Caco-2 (cell line): ENCODE results near the gene DMAC2L. TPM values are rescaled to one million over a fixed set of nuclear protein-coding genes. Genes with fewer than 3 reads are reported as not detected.

Source experiments
- BruUV-seq: library from RNA; stranded (reverse); fragments of 400-500 nt; replicated peaks from 2 replicates; lab custom pipeline; 2021; lab: Mats Ljungman, UMichigan
- CTCF ChIA-PET: fragments of 300-600 bp; sonication (Branson Sonifier 250); formaldehyde crosslinking; loops from one replicate; lab custom pipeline; 2022; ENCODE audit warnings: antibody characterized with exemption; lab: Charles Lee
- POLR2A ChIA-PET: fragments of 300-600 bp; sonication (Branson Sonifier 250); formaldehyde crosslinking; loops from one replicate; lab custom pipeline; 2022; ENCODE audit warnings: antibody characterized with exemption; lab: Charles Lee
- DNase-seq, 2 experiments: peaks; one replicate each; pipeline versions ENCODE4 v3.0.0 to v3.0.0-alpha.2; 2020 to 2022
- H3K27me3 ChIP-seq: replicated peaks from 2 replicates; pipeline ENCODE4 v1.6.0; 2011; ENCODE audit warnings: low read length; ENCODE audit not compliant: control insufficient read depth, insufficient read depth
- H3K36me3 ChIP-seq: 2 replicates; pipeline ENCODE4 v1.5.1; 2011; ENCODE audit warnings: low read length; ENCODE audit not compliant: control insufficient read depth, insufficient read depth
- H3K4me1 ChIP-seq: fragments of 250-450 bp; sonication (Bioruptor Pico); 2 replicates; pipeline ENCODE4 v1.5.1; 2020; ENCODE audit warnings: mild to moderate bottlenecking
- H3K4me3 ChIP-seq: 2 replicates; pipeline ENCODE4 v1.5.1; 2011; ENCODE audit warnings: low read depth, mild to moderate bottlenecking, control low read depth, low read length
- H3K9me3 ChIP-seq: fragments of 250-450 bp; sonication (Bioruptor Pico); 2 replicates; pipeline ENCODE4 v1.5.1; 2020; ENCODE audit warnings: mild to moderate bottlenecking, moderate library complexity
- H3K27ac Mint-ChIP-seq: one replicate; pipeline ENCODE4 v1.8.0; 2022; ENCODE audit warnings: mixed read lengths; ENCODE audit not compliant: unreplicated experiment
- H3K27me3 Mint-ChIP-seq: one replicate; pipeline ENCODE4 v1.8.0; 2022; ENCODE audit warnings: mixed read lengths; ENCODE audit not compliant: insufficient read depth, unreplicated experiment
- H3K36me3 Mint-ChIP-seq: one replicate; pipeline ENCODE4 v1.8.0; 2022; ENCODE audit warnings: mild to moderate bottlenecking, mixed read lengths; ENCODE audit not compliant: insufficient read depth, unreplicated experiment
- H3K4me1 Mint-ChIP-seq: one replicate; pipeline ENCODE4 v1.8.0; 2022; ENCODE audit warnings: low read depth, mixed read lengths; ENCODE audit not compliant: unreplicated experiment
- H3K4me3 Mint-ChIP-seq: one replicate; pipeline ENCODE4 v1.8.0; 2022; ENCODE audit warnings: mild to moderate bottlenecking, moderate library complexity, mixed read lengths; ENCODE audit not compliant: unreplicated experiment
- H3K9me3 Mint-ChIP-seq: one replicate; pipeline ENCODE4 v1.8.0; 2022; ENCODE audit warnings: mixed read lengths; ENCODE audit not compliant: unreplicated experiment
- intact Hi-C: fragments of 100-400 bp; cut with micrococcal nuclease; formaldehyde crosslinking; loops from one replicate; pipeline ENCODE4 v1.10.0; 2022; ENCODE audit not compliant: unreplicated experiment
- total RNA-seq: library from RNA; stranded (reverse); gene quantifications from 2 replicates; pipeline ENCODE4 v1.2.3, GENCODE V29; 2022
- TF ChIP-seq, protein P1 (sequence below), 2 experiments: fragments of 200-600 bp in 1 of 2; IDR thresholded peaks; 1 replicate in 1 of 2; 2 replicates in 1 of 2; pipeline versions ENCODE4 v1.5.1 to v1.8.0; 2011 to 2022; ENCODE audit warnings: antibody characterized with exemption in 1 of 2, control low read depth in 1 of 2, inconsistent platforms in 1 of 2, low read depth in 1 of 2, low read length in 1 of 2, mild to moderate bottlenecking in 1 of 2, moderate library complexity in 1 of 2; ENCODE audit not compliant: insufficient read depth in 1 of 2, severe bottlenecking in 1 of 2, unreplicated experiment in 1 of 2

Gene DMAC2L
- total RNA-seq, 1 experiment from 2014 or later, result 27.6 TPM

DNA sequence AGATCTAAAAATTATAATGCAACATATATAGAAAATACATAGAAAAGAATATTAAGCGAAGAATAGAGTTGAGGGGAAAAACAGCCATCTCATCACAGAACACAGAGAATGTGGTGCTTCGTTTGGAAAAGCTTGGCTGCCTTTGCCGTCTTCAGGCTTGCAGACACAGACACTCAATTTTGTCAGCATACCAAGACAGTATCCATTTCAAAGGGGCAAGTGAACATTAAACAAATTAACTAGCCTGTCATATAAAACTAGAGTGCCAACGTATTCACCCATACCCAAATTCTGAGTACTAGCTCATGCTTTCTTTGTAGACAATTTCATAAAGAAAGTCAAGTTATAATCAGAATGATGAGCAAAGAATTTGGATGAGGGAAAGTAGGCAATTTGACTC, 40.5 kb downstream of the DMAC2L start:
- no peaks in the 10 kb centered on the region for H3K9me3 Mint-ChIP-seq
- Histone ChIP-seq H3K4me1 (peaks cover 4% of the 10 kb centered on the region), H3K4me3 (no peak overlapping the region), H3K27me3 (no peaks in the 10 kb centered on the region), H3K36me3 (no peaks in the 10 kb centered on the region), H3K9me3 (no peaks in the 10 kb centered on the region)
- TF ChIP-seq, protein P1, sequence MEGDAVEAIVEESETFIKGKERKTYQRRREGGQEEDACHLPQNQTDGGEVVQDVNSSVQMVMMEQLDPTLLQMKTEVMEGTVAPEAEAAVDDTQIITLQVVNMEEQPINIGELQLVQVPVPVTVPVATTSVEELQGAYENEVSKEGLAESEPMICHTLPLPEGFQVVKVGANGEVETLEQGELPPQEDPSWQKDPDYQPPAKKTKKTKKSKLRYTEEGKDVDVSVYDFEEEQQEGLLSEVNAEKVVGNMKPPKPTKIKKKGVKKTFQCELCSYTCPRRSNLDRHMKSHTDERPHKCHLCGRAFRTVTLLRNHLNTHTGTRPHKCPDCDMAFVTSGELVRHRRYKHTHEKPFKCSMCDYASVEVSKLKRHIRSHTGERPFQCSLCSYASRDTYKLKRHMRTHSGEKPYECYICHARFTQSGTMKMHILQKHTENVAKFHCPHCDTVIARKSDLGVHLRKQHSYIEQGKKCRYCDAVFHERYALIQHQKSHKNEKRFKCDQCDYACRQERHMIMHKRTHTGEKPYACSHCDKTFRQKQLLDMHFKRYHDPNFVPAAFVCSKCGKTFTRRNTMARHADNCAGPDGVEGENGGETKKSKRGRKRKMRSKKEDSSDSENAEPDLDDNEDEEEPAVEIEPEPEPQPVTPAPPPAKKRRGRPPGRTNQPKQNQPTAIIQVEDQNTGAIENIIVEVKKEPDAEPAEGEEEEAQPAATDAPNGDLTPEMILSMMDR (IDR thresholded peaks at IDR 0.05; ENCODE audit: insufficient read depth in 1 of 2, low read depth in 1 of 2, low read length in 1 of 2, severe bottlenecking in 1 of 2, unreplicated experiment in 1 of 2), result no peak
- ChIA-PET POLR2A (no interaction called here), CTCF (no interaction called here)
- intact Hi-C loops, result no loop called here
- no peaks in the 10 kb centered on the region for H3K27me3 Mint-ChIP-seq
- BruUV-seq, result no TSS peak
- H3K36me3 Mint-ChIP-seq, result no peaks in the 10 kb centered on the region
- DNase-seq, result no peak
- no peak overlapping the region for H3K4me3 Mint-ChIP-seq
- H3K4me1 Mint-ChIP-seq, result peaks cover 11% of the 10 kb centered on the region
- H3K27ac Mint-ChIP-seq, result no peak overlapping the region

- no peaks in the 10 kb centered on the region for H3K4me1 ChIP-seq
- no TSS peak for BruUV-seq
- H3K9me3 ChIP-seq, result no peaks in the 10 kb centered on the region
- TF ChIP-seq, protein P1 (IDR thresholded peaks at IDR 0.05; ENCODE audit: insufficient read depth in 1 of 2, low read depth in 1 of 2, low read length in 1 of 2, severe bottlenecking in 1 of 2, unreplicated experiment in 1 of 2), result no peak
- no peaks in the 10 kb centered on the region for H3K9me3 Mint-ChIP-seq
- peaks cover 7% of the 10 kb centered on the region for H3K4me1 Mint-ChIP-seq
- H3K27ac Mint-ChIP-seq, result no peak overlapping the region
- ChIA-PET CTCF (no interaction called here), POLR2A (no interaction called here)
- intact Hi-C loops, result no loop called here
- H3K36me3 ChIP-seq, result no peaks in the 10 kb centered on the region
- no peak for DNase-seq
- H3K4me3 ChIP-seq, result no peak overlapping the region
- H3K27me3 Mint-ChIP-seq, result no peaks in the 10 kb centered on the region
- H3K27me3 ChIP-seq, result no peaks in the 10 kb centered on the region
- no peaks in the 10 kb centered on the region for H3K36me3 Mint-ChIP-seq
- H3K4me3 Mint-ChIP-seq, result no peak overlapping the region
Observed at GRCh38 chr14:50353126-50353525, 41.0 kb downstream of the DMAC2L start.

GRCh38 chr14:50354527-50354926, 42.4 kb downstream of the DMAC2L start:
- Mint-ChIP-seq H3K4me1 (peaks cover 7% of the 10 kb centered on the region), H3K27me3 (no peaks in the 10 kb centered on the region), H3K9me3 (no peaks in the 10 kb centered on the region), H3K36me3 (no peaks in the 10 kb centered on the region), H3K27ac (no peak overlapping the region), H3K4me3 (no peak overlapping the region)
- CTCF ChIA-PET, result no interaction called here
- TF ChIP-seq, protein P1 (IDR thresholded peaks at IDR 0.05; ENCODE audit: insufficient read depth in 1 of 2, low read depth in 1 of 2, low read length in 1 of 2, severe bottlenecking in 1 of 2, unreplicated experiment in 1 of 2), result no peak
- Histone ChIP-seq H3K9me3 (no peaks in the 10 kb centered on the region), H3K4me1 (no peaks in the 10 kb centered on the region), H3K27me3 (no peaks in the 10 kb centered on the region), H3K36me3 (no peaks in the 10 kb centered on the region), H3K4me3 (no peak overlapping the region)
- POLR2A ChIA-PET, result no interaction called here
- DNase-seq, result no peak
- no TSS peak for BruUV-seq
- intact Hi-C loops, result no loop called here
